Measurements from ENCODE around the gene GSTO2. TPM values are rescaled to one million over a fixed set of nuclear protein-coding genes. Genes with fewer than 3 reads are reported as not detected.
A peak's percentile ranks its signal among the peaks of the same experiment; 100 is the strongest.

The GSTO2 gene
- total and polyA plus RNA-seq, 2 of the 13 experiments (the other 11 are each of a cell fraction or from before 2014, with no cell fraction given) = 2.1 to 7.9 TPM

GRCh38 chr10:104256335-104256961 lies 12.5 kb upstream of the GSTO2 start (continued):
- 0 out of 4 replicates have a peak, but pooled peaks of 1 of the 2 experiments have one; percentile 27 for TF ChIP-seq HMGXB4 (CRISPR knock-in tag; IDR thresholded peaks at IDR 0.05; ENCODE audit: borderline replicate concordance in 1 of 2, low read depth in 1 of 2)
- TF ChIP-seq ZBTB1 (CRISPR knock-in tag; IDR thresholded peaks at IDR 0.05; ENCODE audit: borderline replicate concordance) = no peak
- TF ChIP-seq NFIC (IDR thresholded peaks at IDR 0.05; ENCODE audit: low read length) = peak; percentile 73
- no peak for TF ChIP-seq ZNF251 (CRISPR knock-in tag; IDR thresholded peaks at IDR 0.05)
- TF ChIP-seq ISL2 (CRISPR knock-in tag; IDR thresholded peaks at IDR 0.05) = peak; percentile 35; the same call in 1 of the 2 replicates
- peak in 1 of 2 experiments; percentile 13; a peak in 1 of 4 replicates for TF ChIP-seq NR2F1 (CRISPR knock-in tag; IDR thresholded peaks at IDR 0.05)
- TF ChIP-seq TCF7L2 (IDR thresholded peaks at IDR 0.05; ENCODE audit: low read depth, low read length) = no peak
- no peak for TF ChIP-seq HOXA9 (CRISPR knock-in tag; IDR thresholded peaks at IDR 0.05; ENCODE audit: borderline replicate concordance)
- peak; percentile 62 for TF ChIP-seq GATAD2A (CRISPR knock-in tag; IDR thresholded peaks at IDR 0.05)
- TF ChIP-seq NFE2L2 (IDR thresholded peaks at IDR 0.05; ENCODE audit: low read length) = peak; percentile 77
- no peak for TF ChIP-seq HOXA3 (CRISPR knock-in tag; IDR thresholded peaks at IDR 0.05)
- TF ChIP-seq HMGA1 (CRISPR knock-in tag; conservative IDR thresholded peaks at IDR 0.05) = no peak
- no peak for TF ChIP-seq GPN1 (CRISPR knock-in tag; IDR thresholded peaks at IDR 0.05; ENCODE audit: borderline replicate concordance)
- TF ChIP-seq ZNF792 (CRISPR knock-in tag; IDR thresholded peaks at IDR 0.05) = 0 out of 2 replicates have a peak, but pooled peaks have one; percentile 16
- no peak for TF ChIP-seq SAFB2 (CRISPR knock-in tag; IDR thresholded peaks at IDR 0.05; ENCODE audit: borderline replicate concordance, low read depth)
- TF ChIP-seq ZBTB21 (CRISPR knock-in tag; IDR thresholded peaks at IDR 0.05) = no peak
- no peak for TF ChIP-seq ZNF572 (CRISPR knock-in tag; IDR thresholded peaks at IDR 0.05)
- TF ChIP-seq ZNF576 (CRISPR knock-in tag; IDR thresholded peaks at IDR 0.05) = no peak
- 0 out of 2 replicates have a peak, but pooled peaks have one; percentile 37 for TF ChIP-seq TGIF2 (CRISPR knock-in tag; IDR thresholded peaks at IDR 0.05)
- TF ChIP-seq USF2 (IDR thresholded peaks at IDR 0.05; ENCODE audit: low read depth, low read length) = no peak
- no peak for TF ChIP-seq USF2 (CRISPR knock-in tag; IDR thresholded peaks at IDR 0.05; ENCODE audit: borderline replicate concordance)
- no peak for TF ChIP-seq THAP8 (CRISPR knock-in tag; IDR thresholded peaks at IDR 0.05; ENCODE audit: borderline replicate concordance)
- TF ChIP-seq ZC3H13 (CRISPR knock-in tag; IDR thresholded peaks at IDR 0.05) = no peak
- no peak for TF ChIP-seq KLF13 (CRISPR knock-in tag; IDR thresholded peaks at IDR 0.05)
- 0 out of 2 replicates have a peak, but pooled peaks have one; percentile 9 for TF ChIP-seq MYPOP (CRISPR knock-in tag; IDR thresholded peaks at IDR 0.05)
- no peak for TF ChIP-seq NFKBIZ (CRISPR knock-in tag; IDR thresholded peaks at IDR 0.05)

Data from HepG2 (cell line).